Colon (tissue), 2 donors: ENCODE measurements around the gene WNK1.
A peak's percentile ranks its signal among the peaks of the same experiment; 100 is the strongest.
"Not testable (repeated sequence)": the region's sequence is repeated elsewhere in the genome, so short reads cannot be mapped to it uniquely, and the experiment has no call there.

ENCODE experiments used
- FAIRE-seq: peaks from 2 replicates; lab custom pipeline; 2012; peaks lifted over from hg19 to GRCh38; lab: Jason Lieb, UNC
- donor health status: control.
- donor health status: control.

WNK1 gene

DNA sequence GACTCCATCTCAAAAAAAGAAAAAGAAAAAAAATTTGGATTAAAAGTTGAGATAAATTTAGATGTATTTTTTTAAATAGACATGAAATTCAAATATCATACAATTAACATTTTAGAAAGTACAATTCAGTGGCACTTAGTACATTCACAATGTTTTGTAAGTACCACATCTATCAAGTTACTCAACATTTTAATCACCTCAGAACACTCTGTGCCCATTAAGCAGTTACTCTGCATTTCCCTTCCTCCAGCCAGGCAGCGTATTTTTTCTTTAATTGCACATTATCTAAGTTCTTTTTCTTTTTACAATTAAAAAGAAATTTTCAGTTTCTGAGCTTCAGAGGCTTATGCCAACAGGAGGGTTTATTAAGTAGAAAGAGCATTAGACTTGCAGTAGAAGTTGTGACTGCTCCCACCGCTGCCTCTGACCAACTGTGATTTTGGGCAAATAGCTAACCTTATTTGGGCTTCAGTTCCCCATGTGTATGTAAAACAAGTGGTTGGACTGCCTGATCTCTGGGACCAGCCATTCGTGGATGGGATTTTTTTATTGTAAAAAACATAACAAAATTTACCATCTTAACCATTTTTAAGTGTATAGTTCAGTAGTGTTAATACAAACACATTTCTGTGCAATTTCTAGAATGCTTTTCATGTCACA, 65.7 kb downstream of the WNK1 start:
- no peak for FAIRE-seq

DNA sequence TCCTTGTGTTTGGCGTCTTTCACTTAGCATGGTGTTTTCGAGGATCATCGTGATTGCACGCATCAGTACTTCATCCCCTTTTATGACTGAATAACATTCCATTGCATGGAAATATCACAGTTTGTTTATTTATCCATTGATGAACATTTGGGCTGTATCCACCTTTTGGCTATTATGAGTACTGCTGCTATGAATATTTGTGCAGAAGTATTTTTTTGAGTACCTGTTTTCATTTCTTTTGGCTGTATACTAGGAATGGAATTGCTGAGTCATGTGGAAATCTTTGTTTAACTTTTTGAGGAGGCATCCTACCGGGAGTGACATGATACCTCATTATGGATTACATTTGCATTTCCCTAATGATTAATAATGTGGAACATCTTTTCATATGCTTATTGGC, 66.4 kb downstream of the WNK1 start:
- no peak for FAIRE-seq

DNA sequence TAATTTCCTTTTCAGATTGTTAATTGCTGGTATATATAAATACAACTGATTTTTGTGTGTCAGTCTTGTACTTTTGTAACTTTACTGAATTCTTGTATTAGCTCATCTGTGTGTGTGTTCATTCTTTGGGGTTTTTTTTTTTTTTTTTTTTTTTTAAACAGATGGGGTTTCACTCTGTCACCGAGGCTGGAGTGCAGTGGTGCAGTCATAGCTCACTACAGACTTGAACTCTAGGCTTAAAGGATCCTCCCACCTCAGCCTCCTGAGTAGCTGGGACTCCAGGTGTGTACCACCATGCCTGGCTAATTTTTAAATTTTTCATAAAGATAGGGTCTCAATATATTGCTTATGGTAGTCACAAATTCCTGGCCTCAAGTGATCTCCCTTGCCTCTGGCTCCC, 68.0 kb downstream of the WNK1 start:
- no peak for FAIRE-seq

DNA sequence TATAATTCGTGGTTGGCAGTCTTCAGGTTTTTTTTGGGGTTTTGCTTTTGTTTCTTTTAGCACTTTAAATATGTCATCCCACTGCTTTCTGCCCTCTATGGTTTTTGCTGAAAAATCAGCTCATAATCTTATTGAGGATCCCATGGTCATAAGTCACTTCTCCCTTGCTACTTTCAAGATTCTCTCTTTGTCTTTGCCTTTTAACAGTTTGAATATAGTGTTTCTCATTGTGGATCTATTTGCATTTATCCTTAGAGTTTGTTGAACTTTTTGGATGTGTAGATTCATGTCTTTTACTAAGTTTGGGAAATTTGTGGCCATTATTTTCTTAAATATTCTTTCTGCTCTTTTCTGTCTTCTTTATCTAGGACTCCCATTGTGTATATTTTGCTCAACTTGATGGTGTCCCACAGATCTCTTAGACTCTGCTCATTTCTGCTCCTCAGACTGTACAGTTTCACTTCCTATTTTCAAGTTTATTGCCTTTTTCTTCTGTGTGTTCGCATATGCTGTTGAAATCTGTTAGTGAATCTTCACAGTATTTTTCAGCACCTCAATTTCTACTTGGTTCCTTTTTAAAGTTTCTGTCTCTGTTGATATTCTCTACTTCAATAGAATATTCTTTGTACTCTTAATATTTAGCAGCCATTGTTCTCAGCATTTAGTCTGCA, 70.8 kb downstream of the WNK1 start:
- FAIRE-seq, result no peak

DNA sequence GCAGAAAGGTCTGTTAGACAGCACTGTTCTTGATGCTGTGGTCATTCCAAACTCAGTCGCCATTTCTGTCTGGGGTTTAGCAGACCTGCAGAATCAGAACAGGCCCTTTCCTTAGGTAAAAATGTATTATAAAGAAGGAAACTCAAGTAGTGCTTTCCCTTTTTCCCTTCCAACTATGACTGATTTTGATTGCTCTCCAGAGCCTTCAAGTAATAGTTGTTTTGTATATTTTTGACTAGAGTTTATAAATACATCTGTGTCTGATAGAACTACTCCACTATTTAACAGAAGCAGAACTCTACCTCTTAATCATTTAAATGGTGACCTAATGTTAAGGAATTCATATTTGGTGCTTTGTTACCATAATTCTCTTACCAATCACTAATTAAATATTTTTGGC, 74.0 kb downstream of the WNK1 start:
- FAIRE-seq, result no peak

DNA sequence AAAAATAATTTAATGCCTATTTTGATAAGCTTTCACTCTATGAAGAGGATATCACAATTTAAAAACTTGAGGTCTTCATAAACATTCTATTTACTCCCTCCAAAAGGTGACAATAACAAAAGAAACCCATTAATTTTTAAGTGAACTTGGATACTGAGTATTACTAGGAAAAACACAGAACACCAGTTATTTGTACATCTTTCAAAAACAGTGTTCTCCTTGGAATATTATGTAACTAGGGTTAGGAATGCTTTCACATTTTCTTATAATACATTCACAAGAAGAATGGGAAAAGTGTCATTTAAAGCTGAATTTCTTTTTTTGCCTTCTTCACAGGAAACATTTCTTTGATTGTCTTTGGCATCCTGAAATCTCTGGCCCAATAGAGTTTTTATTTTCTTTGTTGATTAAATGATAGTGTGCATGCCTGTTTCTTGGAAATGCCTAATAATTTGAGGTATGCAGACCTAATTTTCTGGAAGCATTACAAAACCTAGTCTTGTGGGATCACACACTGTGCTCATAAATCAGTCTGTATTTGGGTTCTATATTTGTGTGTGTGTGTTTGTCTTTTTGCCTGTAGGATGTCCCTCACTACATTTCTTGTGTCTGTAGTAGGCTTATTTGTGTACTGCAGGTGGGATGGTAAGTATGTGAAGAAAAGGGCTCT, 76.5 kb downstream of the WNK1 start:
- FAIRE-seq, result peak; percentile 38

DNA sequence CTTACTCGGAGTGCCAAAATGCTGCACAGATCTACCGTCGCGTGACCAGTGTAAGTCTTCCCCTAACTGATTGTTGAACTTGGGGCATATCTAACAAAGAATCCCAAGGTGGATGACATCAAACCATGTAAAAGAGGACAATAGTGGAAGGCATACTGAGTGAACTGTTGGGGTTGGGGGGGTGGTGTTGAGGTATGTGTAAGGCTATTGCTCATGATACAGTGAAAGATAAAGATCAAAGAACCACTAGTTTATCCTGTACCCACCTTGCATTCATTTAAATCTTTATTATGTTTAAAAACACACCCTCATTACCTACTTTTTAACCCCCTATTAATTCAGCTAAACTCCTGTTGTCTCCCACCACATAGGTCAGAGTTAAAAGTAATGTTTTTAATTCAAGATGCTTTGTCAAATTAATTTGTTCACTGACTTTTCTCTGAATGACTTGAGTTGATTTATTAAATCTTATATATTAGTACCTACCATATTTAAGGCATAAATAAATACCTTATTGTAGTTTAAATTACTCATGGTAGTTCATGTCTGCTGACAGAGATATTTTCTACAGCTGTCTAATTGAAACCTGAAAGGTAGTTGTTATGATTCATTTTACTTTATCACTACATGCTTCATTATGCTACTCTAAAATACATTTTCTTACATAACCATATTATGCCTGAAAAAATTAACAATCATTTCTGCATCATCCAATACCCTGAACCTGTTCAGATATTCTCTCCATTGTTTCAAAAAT, 77.9 kb downstream of the WNK1 start:
- FAIRE-seq, result no peak

DNA sequence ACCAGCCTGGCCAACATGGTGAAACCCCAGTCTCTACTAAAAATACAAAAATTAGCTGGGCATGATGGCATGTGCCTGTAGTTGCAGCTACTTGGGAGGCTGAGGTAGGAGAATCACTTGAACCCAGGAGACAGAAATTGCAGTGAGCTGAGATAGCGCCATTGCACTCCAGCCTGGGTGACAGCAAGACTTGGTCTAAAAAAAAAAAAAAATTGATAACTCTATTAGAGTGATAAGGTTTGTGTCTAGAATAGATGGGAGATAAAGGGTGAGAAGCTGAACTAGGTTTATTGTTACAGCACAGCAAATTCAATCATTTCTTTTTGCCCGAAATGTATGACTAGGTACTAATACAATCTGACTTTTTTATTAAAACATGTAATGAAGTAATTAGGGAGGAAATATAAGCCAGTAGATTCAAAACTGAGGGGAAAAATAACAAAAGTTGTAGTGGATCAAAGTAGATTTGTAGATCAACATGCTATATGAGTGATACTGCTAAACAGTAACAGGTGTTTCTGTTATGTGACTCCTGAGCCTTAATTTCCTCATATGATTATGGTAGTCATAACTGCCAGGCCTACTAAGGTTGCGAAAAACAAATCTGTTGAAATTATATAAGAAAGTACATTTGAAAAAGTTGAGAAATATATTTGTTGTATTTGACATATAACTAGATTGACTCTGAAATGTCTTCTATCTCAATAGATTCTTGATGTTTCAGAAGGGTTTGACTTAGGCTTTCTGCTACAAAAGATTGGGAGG, 83.6 kb downstream of the WNK1 start:
- no peak for FAIRE-seq

DNA sequence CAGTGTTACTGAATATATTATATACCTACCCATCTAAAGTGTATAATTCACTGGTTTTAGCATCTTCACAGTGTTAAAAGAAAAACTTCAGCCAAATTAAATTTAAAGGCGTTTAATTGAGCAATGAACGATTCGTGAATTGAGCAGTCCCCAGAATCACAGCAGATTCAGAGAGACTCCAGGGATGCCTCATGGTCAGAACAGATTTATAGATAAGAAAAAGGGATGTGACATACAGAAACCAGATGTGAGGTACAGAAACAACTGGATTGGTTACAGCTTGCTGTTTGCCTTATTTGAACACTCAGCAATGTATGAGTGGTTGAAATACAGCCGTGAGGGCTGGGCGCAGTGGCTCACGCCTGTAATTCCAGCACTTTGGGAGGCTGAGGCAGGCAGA, 84.6 kb downstream of the WNK1 start:
- no peak for FAIRE-seq

DNA sequence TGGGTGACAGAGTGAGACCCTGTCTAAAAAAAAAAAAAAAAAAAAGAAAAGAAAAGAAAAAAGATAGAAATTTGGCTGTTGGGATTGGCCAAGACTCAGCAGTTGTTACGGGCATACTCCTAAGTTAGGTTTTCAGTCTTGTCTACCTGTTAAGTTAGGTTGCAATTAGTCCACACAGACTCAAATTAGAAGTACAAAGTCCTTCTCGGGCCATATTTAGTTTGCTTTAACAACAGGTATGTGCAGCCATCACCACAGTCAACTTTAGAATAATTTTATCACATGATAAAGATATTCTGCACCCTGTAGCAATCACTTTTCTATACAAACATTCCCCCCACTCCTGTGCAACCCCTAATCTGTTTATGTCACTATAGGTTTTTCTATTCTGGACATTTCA, 85.2 kb downstream of the WNK1 start:
- no peak for FAIRE-seq

DNA sequence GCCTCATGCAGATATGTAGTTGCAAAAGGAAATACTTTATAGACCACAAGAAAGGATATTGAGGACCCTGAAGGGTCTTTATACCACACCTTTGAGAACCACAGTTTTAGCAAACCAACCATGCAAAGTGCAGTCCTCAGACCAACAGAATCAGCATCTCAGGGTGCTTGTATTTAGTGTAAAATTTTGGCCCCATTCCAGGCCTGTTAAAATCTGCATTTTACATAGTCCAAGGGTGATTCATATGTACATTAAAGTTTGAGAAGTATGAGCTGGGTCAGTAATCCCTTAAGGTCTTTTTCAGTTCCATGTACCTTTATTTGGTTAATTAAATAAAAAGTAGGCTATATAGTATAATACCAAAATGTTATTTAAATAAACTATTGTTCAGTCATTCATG, 91.2 kb downstream of the WNK1 start:
- FAIRE-seq, result no peak

DNA sequence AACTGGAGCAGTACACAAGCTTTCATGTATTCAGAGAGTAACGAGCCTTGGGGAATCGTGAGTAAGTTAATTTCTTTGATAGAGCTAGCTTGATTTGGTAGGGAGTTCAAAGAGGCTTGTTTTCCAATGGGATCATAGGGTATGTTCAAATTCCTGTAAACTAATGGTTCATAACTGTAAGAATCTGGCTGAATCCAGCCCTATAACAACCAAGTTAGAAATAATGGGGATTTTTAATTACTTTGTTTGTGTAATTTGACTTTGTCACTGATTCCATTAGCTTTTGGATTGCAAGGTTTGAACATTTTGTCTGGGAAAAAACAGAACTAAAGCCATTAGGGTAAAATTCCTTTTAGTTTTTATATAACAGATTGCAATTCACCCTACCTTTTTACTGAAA, 94.0 kb downstream of the WNK1 start:
- no peak for FAIRE-seq

DNA sequence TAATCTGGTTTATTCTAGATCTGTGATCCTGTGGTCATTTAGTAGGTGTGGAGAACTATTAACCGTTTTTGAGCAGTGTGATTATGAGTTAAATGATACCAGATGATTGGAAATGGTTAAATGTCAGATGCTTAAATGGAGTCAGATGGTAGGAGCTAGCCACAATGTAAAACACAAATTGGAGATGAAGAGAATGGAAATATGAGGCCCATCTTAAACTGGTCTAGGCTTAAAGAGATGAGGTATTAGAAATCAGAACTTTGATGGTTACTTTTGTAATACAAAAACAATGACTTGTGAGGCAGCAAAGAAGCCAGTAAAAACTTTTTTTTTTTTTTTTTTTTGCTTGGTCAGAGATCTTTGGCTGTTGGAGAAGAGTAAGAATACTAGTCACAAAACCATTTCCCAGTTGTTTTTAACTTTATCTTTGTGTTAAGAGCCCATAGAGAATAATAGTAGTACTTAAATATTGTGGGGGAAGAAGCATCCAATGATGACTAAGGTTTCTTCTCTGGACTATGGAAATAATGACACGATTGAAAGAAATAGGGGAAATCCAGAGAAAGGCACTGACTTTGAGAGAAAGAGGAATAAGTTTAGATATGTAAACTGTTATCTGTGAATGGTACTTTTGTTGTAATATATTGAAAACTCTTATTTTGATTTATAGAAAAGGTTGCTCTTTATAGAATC, 95.9 kb downstream of the WNK1 start:
- FAIRE-seq, result no peak

DNA sequence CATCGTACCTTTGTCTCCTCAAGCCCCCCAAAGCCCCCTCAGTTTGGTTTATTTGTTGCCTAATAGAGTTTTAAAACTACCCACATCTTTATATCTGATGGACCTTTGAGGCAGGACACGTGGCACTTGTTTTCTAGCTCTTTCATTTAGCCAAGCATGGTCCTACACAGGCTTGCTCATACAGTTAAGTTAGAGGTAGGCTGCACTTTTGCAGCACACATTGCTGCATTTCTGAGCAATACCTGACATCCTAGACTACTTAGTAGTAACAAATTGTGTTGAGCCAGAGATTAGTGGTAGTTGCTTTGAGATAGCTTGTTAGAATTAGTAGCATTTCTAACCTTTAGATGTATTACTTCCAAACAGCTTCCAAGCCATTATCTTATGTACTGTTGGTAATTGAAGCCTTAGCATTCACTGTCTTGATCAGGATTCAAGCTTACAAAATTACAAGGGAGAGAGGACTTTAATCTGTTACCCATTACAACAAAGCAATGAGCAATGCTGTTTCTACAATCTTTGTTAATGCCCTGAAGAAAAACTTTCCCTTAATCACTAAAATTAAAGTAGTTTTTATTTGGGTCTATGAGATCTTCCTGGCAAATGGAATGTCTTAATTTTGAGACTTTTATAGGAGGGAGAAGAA, 96.6 kb downstream of the WNK1 start:
- FAIRE-seq, result no peak

DNA sequence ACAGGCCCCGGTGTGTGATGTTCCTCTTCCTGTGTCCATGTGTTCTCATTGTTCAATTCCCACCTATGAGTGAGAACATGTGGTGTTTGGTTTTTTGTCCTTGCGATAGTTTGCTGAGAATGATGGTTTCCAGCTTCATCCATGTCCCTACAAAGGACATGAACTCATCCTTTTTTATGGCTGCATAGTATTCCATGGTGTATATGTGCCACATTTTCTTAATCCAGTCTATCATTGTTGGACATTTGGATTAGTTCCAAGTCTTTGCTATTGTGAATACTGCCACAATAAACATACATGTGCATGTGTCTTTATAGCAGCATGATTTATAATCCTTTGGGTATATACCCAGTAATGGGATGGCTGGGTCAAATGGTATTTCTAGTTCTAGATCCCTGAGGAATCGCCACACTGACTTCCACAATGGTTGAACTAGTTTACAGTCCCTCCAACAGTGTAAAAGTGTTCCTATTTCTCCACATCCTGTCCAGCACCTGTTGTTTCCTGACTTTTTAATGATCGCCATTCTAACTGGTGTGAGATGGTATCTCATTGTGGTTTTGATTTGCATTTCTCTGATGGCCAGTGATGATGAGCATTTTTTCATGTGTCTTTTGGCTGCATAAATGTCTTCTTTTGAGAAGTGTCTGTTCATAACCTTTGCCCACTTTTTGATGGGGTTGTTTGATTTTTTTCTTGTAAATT, 97.5 kb downstream of the WNK1 start:
- not testable (repeated sequence) for FAIRE-seq

DNA sequence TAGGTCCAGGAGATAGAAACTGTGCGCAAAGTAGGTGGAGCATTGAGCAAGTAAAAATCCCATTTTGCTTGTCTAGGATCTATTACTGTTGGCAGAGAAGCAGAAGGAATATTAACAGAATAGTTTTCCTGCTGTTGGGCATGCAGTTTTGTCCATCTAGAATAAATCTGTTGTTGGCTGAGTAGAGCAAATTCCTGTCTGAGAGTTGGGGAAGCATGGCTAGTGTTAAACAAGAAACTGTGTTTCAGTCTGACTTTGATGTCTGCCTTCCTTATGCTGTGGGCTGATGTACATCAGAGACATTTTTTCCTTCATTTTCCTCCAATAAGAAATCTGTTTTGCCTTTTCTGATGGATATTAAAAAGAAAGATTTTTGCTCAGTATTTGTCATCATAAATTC, 99.0 kb downstream of the WNK1 start:
- FAIRE-seq, result no peak

DNA sequence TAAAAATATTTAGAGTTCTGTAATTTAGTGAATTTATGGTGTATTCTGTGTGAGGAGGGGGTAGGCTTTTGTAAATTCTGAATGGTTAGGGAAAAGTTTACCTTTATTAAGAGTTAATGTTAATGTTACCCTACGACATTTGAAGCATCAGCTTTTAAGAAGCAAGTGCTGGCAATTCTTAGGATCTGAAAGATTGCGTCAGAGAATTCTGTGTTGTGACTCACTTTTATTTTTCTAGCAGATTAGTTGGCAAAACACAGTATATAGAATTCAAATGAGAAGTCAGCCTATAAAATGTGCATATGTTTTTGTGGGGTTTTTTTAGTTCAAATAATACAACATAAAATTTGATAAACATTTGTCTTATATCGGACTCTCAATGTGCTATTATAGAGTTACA, 99.5 kb downstream of the WNK1 start:
- FAIRE-seq, result no peak

DNA sequence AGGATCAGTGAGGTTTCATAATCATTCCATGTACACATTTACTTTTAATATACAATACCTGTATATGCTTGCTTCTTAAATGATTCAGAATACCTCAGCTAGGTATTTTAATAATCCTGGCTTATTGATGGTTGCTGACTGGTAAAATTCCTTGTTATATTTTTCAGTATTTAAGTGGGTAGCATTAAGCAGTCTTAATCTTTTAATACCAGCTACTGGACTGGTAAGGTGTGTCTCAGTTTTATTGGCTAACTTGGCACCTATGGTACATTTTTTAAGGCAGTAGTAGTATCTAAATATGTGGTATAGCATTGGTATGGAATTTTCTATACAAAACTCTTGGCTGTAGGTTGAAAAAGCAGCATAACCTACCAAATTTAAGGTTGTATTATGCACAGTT, 100.5 kb downstream of the WNK1 start:
- no peak for FAIRE-seq

DNA sequence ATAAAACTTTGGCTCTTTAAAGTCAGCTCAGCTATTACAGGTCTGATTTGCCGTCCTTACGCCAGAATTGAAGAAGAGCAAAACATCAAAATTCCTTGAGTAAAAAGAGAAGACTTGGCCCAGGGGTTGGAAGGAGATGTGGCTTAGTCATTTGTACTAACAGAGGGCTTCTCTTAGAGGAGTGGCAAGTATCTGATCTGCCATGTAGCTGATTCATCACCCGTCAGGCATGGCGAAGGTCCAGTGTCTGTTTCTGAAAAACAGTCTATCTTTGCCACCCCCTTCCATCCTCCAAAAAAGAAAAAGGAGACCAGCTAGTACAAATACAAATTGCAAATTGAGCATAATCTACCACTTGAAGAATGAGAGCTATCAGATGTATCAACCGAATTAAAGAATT, 105.2 kb downstream of the WNK1 start:
- no peak for FAIRE-seq

DNA sequence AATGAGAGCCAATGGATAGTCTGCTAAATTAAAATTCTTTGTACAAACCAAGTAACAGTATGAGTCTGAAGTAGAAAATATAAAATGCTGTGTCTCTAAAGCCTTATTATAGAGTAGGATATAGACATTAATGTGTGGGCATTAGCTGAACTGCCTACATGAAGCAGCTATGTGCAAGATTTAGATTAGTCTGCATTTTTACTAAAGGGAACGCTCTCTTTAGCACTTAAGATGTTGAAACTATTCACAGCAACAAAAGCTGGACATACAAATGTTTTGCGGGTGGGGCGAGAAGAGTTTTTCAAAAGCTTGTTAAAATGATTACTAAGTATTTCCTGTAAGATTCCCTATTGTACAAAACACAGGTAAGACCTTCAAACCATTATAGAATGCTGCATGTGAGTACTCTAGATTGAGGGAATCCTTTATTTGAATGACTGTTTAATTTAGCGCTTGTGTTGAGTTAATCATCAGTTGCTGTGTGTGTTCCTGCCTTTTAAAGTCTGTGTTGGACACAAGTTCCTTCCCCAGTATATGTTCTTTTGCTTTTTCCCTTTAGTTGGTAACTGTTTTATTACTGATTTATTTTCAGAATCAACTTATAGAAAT, 110.0 kb downstream of the WNK1 start:
- FAIRE-seq, result no peak
